Motor neuron (in vitro differentiated cells): ENCODE data around the gene ROPN1L. TPM values are rescaled to one million over a fixed set of nuclear protein-coding genes. Genes with fewer than 3 reads are reported as not detected.

ENCODE experiments used
- ATAC-seq, 8 experiments: fragments of 200-7000 bp; cut with Tn5 transposase; replicated peaks in 6 of 8; 2 replicates each; pipeline ENCODE4 v1.8.0; 2021; ENCODE audit warnings: mild to moderate bottlenecking in 8 of 8, moderate library complexity in 8 of 8
- H3K27ac ChIP-seq, 2 donors: fragments of 250-450 bp; sonication (Bioruptor Pico); 2 replicates each; pipeline ENCODE4 v1.9.0; 2021; ENCODE audit warnings: antibody characterized with exemption in 2 of 2, mild to moderate bottlenecking in 2 of 2, moderate library complexity in 1 of 2
- H3K4me1 ChIP-seq, 2 donors: fragments of 250-450 bp; sonication (Bioruptor Pico); replicated peaks in 1 of 2; 2 replicates each; pipeline ENCODE4 v1.6.1; 2021; ENCODE audit warnings: antibody characterized with exemption in 2 of 2, mild to moderate bottlenecking in 2 of 2, moderate library complexity in 1 of 2
- H3K4me3 ChIP-seq, 5 donors: fragments of 250-450 bp; sonication (Bioruptor Pico); 2 replicates each; pipeline ENCODE4 v1.9.0; 2021; ENCODE audit warnings: antibody characterized with exemption in 5 of 5, mild to moderate bottlenecking in 5 of 5, moderate library complexity in 4 of 5
- WGBS, 10 experiments: fragments of 450-650 bp; shearing (Covaris generic); methylation state at CpG; one replicate each; pipeline ENCODE4 v1.0.0; 2022; 5-methylcytosine and 5-hydroxymethylcytosine counted together
- in situ Hi-C, 9 experiments: fragments of 400-800 bp; cut with MboI; loops; one replicate each; pipeline ENCODE4 v1.15.0; 2021; ENCODE audit warnings: low sequenced_read_pairs in 9 of 9, low pct_unique_long_range_greater_than_20kb in 2 of 9; ENCODE audit not compliant: unreplicated experiment in 9 of 9
- total RNA-seq, 8 experiments: library from RNA; unstranded; fragments of 300-600 nt; gene quantifications; 2 replicates each; pipeline versions ENCODE4 v1.2.3 to v1.2.4, GENCODE V29; 2022

The ROPN1L gene
- total RNA-seq, 8 experiments from 2014 or later: 1.1 to 25.7 (median 2.2) TPM; not detected in 1

- Histone ChIP-seq H3K4me3 (no peak overlapping the region), H3K4me1 (peaks cover 3 to 9% of the 10 kb centered on the region in 2 donors), H3K27ac (no peak overlapping the region)
- no peak for ATAC-seq
- in situ Hi-C loops: loop anchor here in 5 of 9 experiments (10.0 to 25.0 kb wide), 2 partner anchors 163 to 175 kb away; no protein-coding TSS in a partner anchor
- 55 to 92% (median 80%) methylated on average over 2 to 7 of the region's 10 CpGs; no CpG with 5 or more reads in 3 of the 10 experiments for WGBS, 10 experiments
Measured at GRCh38 chr5:10461904-10462555, 20.4 kb downstream of the ROPN1L start.

GRCh38 chr5:10463566-10463965 is 21.9 kb downstream of the ROPN1L start:
- 86% methylated on average over 1 of the region's 6 CpGs; no CpG with 5 or more reads in 9 of the 10 experiments for WGBS, 10 experiments
- Histone ChIP-seq H3K4me3 (no peak overlapping the region), H3K27ac (no peak overlapping the region), H3K4me1 (peaks cover 0 to 10% of the 10 kb centered on the region in 2 donors)
- no peak for ATAC-seq
- in situ Hi-C loops: loop anchor here in 5 of 9 experiments (10.0 to 25.0 kb wide), 2 partner anchors 161 to 174 kb away; no protein-coding TSS in a partner anchor

DNA sequence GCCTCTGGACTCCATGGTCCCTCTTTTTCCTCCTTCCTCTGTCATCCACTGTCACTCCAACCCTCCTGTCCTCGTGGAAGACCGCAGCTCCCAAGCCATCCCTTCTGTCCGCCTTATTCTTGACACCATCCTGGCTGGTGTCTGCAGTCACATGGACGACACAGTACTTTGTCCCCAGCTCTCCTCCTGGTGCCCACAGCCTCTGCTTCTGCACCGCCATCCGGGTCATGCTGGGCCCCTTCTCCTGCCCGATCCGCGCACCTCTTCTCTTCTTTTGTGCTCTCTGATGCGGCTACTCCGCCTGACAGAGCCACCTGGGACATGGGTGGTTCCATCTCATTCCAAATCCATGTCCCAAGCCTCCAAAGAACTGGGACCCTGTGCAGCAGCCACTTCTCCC is 22.5 kb downstream of the ROPN1L start:
- H3K4me1 ChIP-seq: peaks cover 0 to 10% of the 10 kb centered on the region in 2 donors
- no peak for ATAC-seq
- 79 to 100% (median 86%) methylated on average over 2 to 11 of the region's 11 CpGs; no CpG with 5 or more reads in 5 of the 10 experiments for WGBS, 10 experiments
- in situ Hi-C loops: loop anchor here in 5 of 9 experiments (10.0 to 25.0 kb wide), 2 partner anchors 161 to 173 kb away; no protein-coding TSS in a partner anchor
- no peak overlapping the region for H3K27ac ChIP-seq
- H3K4me3 ChIP-seq: no peak overlapping the region

GRCh38 chr5:10465726-10466125 is 24.0 kb downstream of the ROPN1L start:
- H3K27ac ChIP-seq: no peak overlapping the region
- ATAC-seq: no peak
- in situ Hi-C loops: loop anchor here in 5 of 9 experiments (10.0 to 25.0 kb wide), 2 partner anchors 159 to 172 kb away; no protein-coding TSS in a partner anchor
- H3K4me3 ChIP-seq: no peak overlapping the region
- H3K4me1 ChIP-seq: peaks cover 0 to 10% of the 10 kb centered on the region in 2 donors
- 58 to 100% (median 88%) methylated on average over 2 to 8 of the region's 10 CpGs; no CpG with 5 or more reads in 2 of the 10 experiments for WGBS, 10 experiments

DNA sequence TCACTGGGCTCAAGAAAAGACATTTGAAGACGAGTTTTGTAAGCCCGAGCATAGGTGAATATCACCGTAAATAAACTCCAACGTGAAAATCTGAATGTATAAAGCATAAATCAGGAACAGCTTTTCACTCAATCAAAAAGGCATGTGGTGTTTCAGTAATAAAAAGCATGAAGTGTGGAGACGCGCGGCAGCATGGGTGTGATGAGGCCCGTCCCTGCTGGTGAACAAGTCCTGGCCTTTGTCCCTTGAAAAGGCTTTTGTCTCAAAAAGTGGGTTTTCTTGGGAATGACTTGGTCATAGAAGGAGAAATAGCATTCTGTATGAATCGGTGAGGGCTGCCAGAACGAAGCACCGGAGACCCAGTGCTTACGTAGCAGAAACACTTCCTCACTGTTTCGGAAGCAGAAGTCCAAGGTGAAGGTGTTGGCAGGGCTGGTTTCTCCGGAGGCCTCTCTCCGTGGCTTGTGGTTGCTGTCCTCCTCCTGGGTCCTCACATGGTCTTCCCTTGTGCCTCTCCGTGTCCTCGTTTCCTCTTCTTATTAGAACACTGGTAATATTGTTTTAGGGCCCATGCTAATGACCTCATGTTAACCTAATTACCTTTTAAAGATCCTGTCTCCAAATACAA is 24.9 kb downstream of the ROPN1L start:
- peaks cover 0 to 10% of the 10 kb centered on the region in 2 donors for H3K4me1 ChIP-seq
- ATAC-seq: no peak
- no peak overlapping the region for H3K4me3 ChIP-seq
- in situ Hi-C loops: loop anchor here in 5 of 9 experiments (10.0 to 25.0 kb wide), 2 partner anchors 158 to 171 kb away; no protein-coding TSS in a partner anchor
- no peak overlapping the region for H3K27ac ChIP-seq
- WGBS, 10 experiments: 88 to 100% (median 94%) methylated on average over 2 to 15 of the region's 17 CpGs

DNA sequence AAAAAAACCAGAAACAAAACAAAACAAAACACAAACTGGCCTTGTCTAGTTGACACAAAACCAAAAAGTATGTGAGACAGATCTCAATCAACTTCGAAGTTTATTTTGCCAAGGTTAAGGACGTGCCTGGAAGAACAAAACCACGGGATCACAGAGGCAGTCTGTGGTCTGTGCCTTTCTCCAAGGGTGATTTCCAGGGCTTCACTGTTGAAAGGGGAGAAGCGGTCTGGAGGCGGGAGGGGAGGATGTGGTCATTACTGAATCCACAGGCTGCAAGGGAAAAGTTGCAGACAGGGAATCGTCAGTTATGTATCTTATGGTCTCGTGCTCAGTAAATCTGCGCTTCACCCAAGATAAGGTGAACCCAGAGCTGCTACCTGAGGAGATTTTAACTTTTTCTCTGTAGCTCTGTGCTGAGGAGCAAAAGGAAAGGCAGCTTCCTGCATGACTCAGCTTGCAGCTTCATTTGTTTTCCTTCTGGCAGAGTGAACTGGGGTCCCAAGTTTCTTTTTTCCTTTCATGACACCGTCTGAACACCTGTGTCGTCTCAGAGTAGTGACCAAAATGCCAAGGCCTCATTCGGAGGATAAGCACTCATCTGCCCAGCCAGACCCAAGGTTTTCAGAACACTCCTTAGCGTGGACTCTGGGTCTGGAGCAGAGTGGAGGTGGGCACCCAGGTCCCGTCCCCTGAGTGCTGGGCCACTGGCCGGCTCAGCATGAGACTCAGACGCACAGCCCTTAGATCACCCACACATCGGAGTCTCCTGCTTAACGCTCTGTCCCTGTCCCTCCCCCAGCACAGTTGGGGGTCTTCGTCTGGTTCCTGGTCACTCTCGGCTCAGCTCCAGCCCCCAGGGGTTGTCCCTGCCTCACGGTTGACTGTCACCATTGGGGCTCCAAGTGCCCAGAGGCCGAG is 25.9 kb downstream of the ROPN1L start:
- WGBS, 10 experiments: 48 to 100% (median 68%) methylated on average over 1 to 16 of the region's 21 CpGs
- ATAC-seq: peak in 4 of 8 experiments; percentile 44 to 66 (median 54)

DNA sequence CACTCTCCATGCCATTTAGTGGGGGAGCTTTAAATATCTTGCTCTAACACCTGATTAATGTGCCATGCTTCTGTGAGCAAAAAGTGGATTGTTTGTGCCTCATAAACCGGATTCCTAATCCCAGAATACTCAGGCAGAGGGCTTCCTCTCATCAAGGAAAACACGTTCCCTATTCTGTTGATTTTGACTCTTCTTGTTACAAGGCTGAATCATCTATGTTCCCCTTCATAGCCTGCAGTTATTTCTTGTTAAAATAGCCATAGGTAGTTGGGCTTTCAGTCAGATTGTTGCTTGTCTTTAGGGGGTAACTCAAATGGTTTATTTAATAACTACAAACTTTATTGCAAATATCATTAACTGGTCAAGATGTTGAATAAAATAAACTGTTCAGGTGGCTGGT is 26.6 kb downstream of the ROPN1L start:
- in situ Hi-C loops: loop anchor here in 5 of 9 experiments (10.0 to 25.0 kb wide), 2 partner anchors 157 to 169 kb away; no protein-coding TSS in a partner anchor
- ATAC-seq: no peak

More for the DNA sequence above, 25.9 kb downstream of the ROPN1L start:
- Histone ChIP-seq H3K4me3 (no peak overlapping the region), H3K27ac (no peak overlapping the region), H3K4me1 (peaks cover 0 to 10% of the 10 kb centered on the region in 2 donors)
- in situ Hi-C loops: loop anchor here in 5 of 9 experiments (10.0 to 25.0 kb wide), 2 partner anchors 157 to 170 kb away; no protein-coding TSS in a partner anchor

DNA sequence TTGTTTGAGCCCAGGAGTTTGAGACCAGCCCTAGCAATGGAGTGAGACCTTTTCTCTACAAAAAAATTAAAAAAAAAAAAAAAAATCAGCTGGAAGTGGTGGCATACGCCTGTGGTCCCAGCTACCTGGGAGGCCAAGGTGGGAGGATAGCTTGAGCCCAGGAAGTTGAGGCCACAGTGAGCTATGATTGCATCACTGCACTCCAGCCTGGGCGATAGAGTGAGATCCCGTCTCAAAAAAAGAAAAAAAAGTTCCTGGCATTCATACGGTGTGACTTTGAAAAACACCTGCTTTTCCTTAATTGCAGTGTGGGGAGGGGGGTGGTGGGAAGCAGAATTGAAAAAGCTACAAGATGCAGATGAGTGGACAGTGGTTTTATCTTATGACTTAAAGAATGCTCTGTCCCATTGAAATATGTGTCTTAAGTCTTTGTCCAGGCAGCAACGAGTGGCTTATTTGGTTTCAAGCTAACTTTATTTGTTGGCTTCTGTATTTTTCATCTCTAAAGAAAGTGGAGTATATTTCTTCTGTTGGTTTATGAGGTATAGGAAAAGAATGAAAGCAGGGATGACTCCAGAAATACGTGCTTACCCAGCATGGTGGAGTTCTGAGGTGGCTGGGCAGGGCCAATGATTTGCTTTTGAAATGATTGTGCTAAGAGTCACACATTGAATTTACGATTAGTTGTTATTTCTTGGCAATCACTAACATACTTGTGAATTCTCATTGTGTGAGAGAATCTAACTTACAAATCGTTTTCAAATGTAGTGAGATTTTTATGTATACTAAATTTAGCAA is 27.8 kb downstream of the ROPN1L start:
- H3K4me3 ChIP-seq: no peak overlapping the region
- no peak overlapping the region for H3K27ac ChIP-seq
- in situ Hi-C loops: loop anchor here in 5 of 9 experiments (10.0 to 25.0 kb wide), 2 partner anchors 155 to 168 kb away; no protein-coding TSS in a partner anchor
- WGBS, 10 experiments: 12 to 88% (median 63%) methylated on average over 1 to 8 of the region's 8 CpGs
- H3K4me1 ChIP-seq: peaks cover 0 to 10% of the 10 kb centered on the region in 2 donors
- peak in 1 of 8 experiments; percentile 10 for ATAC-seq

More for the DNA sequence above, 26.6 kb downstream of the ROPN1L start:
- Histone ChIP-seq H3K4me3 (no peak overlapping the region), H3K27ac (no peak overlapping the region), H3K4me1 (peaks cover 0 to 10% of the 10 kb centered on the region in 2 donors)
- WGBS, 10 experiments: 63 to 100% (median 100%) methylated on average over 1 to 2 of the region's 2 CpGs; no CpG with 5 or more reads in 4 of the 10 experiments

- Histone ChIP-seq H3K27ac (no peak overlapping the region), H3K4me1 (peaks cover 0 to 10% of the 10 kb centered on the region in 2 donors), H3K4me3 (no peak overlapping the region)
- WGBS, 10 experiments: 75 to 100% (median 90%) methylated on average over 1 to 8 of the region's 10 CpGs; no CpG with 5 or more reads in 3 of the 10 experiments
- no peak for ATAC-seq
- in situ Hi-C loops: loop anchor here in 4 of 9 experiments (25.0 kb wide), 1 partner anchor 167 kb away; no protein-coding TSS in a partner anchor
Measured at GRCh38 chr5:10470669-10471068, 29.0 kb downstream of the ROPN1L start.

- in situ Hi-C loops: loop anchor here in 4 of 9 experiments (25.0 kb wide), 1 partner anchor 166 kb away; no protein-coding TSS in a partner anchor
- WGBS, 10 experiments: 27 to 100% (median 70%) methylated on average over 1 to 6 of the region's 6 CpGs; no CpG with 5 or more reads in 2 of the 10 experiments
- H3K4me1 ChIP-seq: peaks cover 0 to 10% of the 10 kb centered on the region in 2 donors
- H3K4me3 ChIP-seq: no peak overlapping the region
- H3K27ac ChIP-seq: no peak overlapping the region
- peak in 3 of 8 experiments; percentile 11 to 26 (median 23) for ATAC-seq
Measured at GRCh38 chr5:10471677-10472076, 30.0 kb downstream of the ROPN1L start.

- H3K4me1 ChIP-seq: no peaks in the 10 kb centered on the region
- H3K27ac ChIP-seq: no peak overlapping the region
- H3K4me3 ChIP-seq: no peak overlapping the region
- in situ Hi-C loops: loop anchor here in 4 of 9 experiments (25.0 kb wide), 1 partner anchor 163 kb away; no protein-coding TSS in a partner anchor
- WGBS, 10 experiments: 0 to 100% (median 80%) methylated on average over 1 to 7 of the region's 7 CpGs; no CpG with 5 or more reads in 1 of the 10 experiments
- ATAC-seq: peak in 2 of 8 experiments; percentile 50 to 62
Measured at GRCh38 chr5:10474521-10475075, 32.9 kb downstream of the ROPN1L start.
